SK-N-MC (cell line): ENCODE measurements around the gene DLGAP4.

Source experiments
- EZH2 ChIP-seq: fragments of 200-600 bp; sonication (generic); IDR thresholded peaks from one replicate; pipeline ENCODE4 v1.6.1; 2017; ENCODE audit warnings: antibody characterized with exemption
- FOXP2 ChIP-seq: optimal IDR thresholded peaks from 2 replicates; pipeline ENCODE3; 2011; ENCODE audit warnings: mild to moderate bottlenecking, moderate library complexity; ENCODE audit not compliant: insufficient read depth; ENCODE audit errors: extremely low read length, control extremely low read depth
- POLR2AphosphoS5 ChIP-seq: IDR thresholded peaks from 2 replicates; pipeline ENCODE4 v1.6.1; 2012; ENCODE audit warnings: mild to moderate bottlenecking, low read depth, low read length, borderline replicate concordance

DNA sequence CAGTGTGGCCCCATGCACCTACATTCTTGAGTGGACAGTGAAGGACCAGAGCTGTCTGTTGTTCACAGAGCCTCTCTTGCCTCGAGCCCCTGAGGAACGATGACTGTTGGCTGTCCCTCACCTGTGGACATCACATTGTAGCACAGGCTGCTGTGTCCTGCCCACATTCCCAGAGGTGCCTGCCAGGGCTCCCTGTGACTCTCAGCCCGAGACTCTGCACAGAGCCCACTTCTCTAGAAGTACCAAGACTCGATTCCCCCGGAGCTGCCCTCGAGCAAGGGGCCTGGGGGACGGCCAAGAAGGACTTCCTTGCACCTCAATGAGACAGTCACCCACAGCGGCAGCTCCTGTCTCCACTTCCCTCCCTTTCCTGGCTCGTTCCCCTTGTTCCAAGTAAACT is 28.6 kb upstream of the DLGAP4 start:
- no peak for TF ChIP-seq FOXP2
- no peak for TF ChIP-seq POLR2AphosphoS5
- no peak for TF ChIP-seq EZH2
